MCF 10A (cell line): Measurements from ENCODE around the gene GPR84. TPM values are rescaled to one million over a fixed set of nuclear protein-coding genes. Genes with fewer than 3 reads are reported as not detected.

ENCODE experiments used
- Bru-seq: library from RNA; stranded (reverse); fragments of 400-500 nt; gene quantifications from one replicate; lab custom pipeline; 2021; lab: Mats Ljungman, UMichigan
- BruChase-seq, 2 experiments: library from RNA; stranded (reverse); fragments of 400-500 nt; gene quantifications; one replicate each; lab custom pipeline; 2021; lab: Mats Ljungman, UMichigan
- BruUV-seq: library from RNA; stranded (reverse); fragments of 400-500 nt; replicated peaks from 2 replicates; lab custom pipeline; 2021; lab: Mats Ljungman, UMichigan
- CTCF ChIA-PET: fragments of 300-600 bp; sonication (Branson Sonifier 250); formaldehyde crosslinking; extraction: SDS; loops from one replicate; lab custom pipeline; 2021; ENCODE audit warnings: antibody characterized with exemption, inconsistent platforms; lab: Yijun Ruan, JAX
- POLR2A ChIA-PET: fragments of 300-600, 350-650 bp; sonication (Branson Sonifier 250); formaldehyde crosslinking; extraction: SDS; loops from one replicate; lab custom pipeline; 2020; ENCODE audit warnings: antibody characterized with exemption, inconsistent platforms; lab: Yijun Ruan, JAX
- DNase-seq: peaks from one replicate; pipeline ENCODE4 v3.0.0-alpha.2; 2018; ENCODE audit not compliant: unreplicated experiment
- H3K27ac Mint-ChIP-seq: one replicate; pipeline ENCODE4 v1.8.0; 2022; ENCODE audit warnings: mild to moderate bottlenecking, low read depth, mixed read lengths; ENCODE audit not compliant: unreplicated experiment
- H3K27me3 Mint-ChIP-seq: one replicate; pipeline ENCODE4 v1.8.0; 2022; ENCODE audit warnings: mixed read lengths; ENCODE audit not compliant: insufficient read depth, unreplicated experiment
- H3K36me3 Mint-ChIP-seq: one replicate; pipeline ENCODE4 v1.8.0; 2022; ENCODE audit warnings: mild to moderate bottlenecking, moderate library complexity, mixed read lengths; ENCODE audit not compliant: insufficient read depth, unreplicated experiment
- H3K4me1 Mint-ChIP-seq: one replicate; pipeline ENCODE4 v1.8.0; 2022; ENCODE audit warnings: mixed read lengths; ENCODE audit not compliant: insufficient read depth, unreplicated experiment
- H3K4me3 Mint-ChIP-seq: one replicate; pipeline ENCODE4 v1.8.0; 2022; ENCODE audit warnings: mild to moderate bottlenecking, moderate library complexity, mixed read lengths; ENCODE audit not compliant: unreplicated experiment
- H3K9me3 Mint-ChIP-seq: one replicate; pipeline ENCODE4 v1.8.0; 2022; ENCODE audit warnings: mixed read lengths; ENCODE audit not compliant: unreplicated experiment
- CTCF ChIP-seq: fragments of 200-600 bp; IDR thresholded peaks from one replicate; pipeline ENCODE4 v1.8.0; 2022; ENCODE audit warnings: antibody characterized with exemption, mild to moderate bottlenecking; ENCODE audit not compliant: unreplicated experiment
- intact Hi-C: fragments of 100-400 bp; cut with micrococcal nuclease; formaldehyde crosslinking; loops from 2 replicates; pipeline ENCODE4 v1.14.1; 2022
- long read RNA-seq: library from polyadenylated mRNA; stranded (forward); transcript quantifications from one replicate; pipeline ENCODE4 v2.0.0, GENCODE V29; 2022
- total RNA-seq: library from RNA; stranded (reverse); gene quantifications from 2 replicates; pipeline ENCODE4 v1.2.3, GENCODE V29; 2022

GPR84 gene
- total RNA-seq (0.17 TPM in 1 of 2 replicates, not detected in the other), Bru-seq, nascent RNA (percentile 26 among the genes with signal in this experiment), BruChase-seq, experiment 1, labeled RNA remaining after a 6-hour chase (percentile 47 among the genes with signal in this experiment), BruChase-seq, experiment 2, labeled RNA remaining after a 2-hour chase (percentile 32 among the genes with signal in this experiment)
- long read RNA-seq: 0 reads

- Mint-ChIP-seq H3K27me3 (no peaks in the 10 kb centered on the region), H3K36me3 (no peaks in the 10 kb centered on the region), H3K27ac (no peak within 1 kb of the TSS), H3K4me3 (no peak within 1 kb of the TSS), H3K9me3 (no peaks in the 10 kb centered on the region), H3K4me1 (peaks cover 19% of the 10 kb centered on the region)
- CTCF ChIA-PET: no interaction called here
- DNase-seq: no peak
- TF ChIP-seq CTCF: no peak
- POLR2A ChIA-PET: no interaction called here
- intact Hi-C loops: loop anchor here (10.0 kb wide), 1 partner anchor 360 kb away; the partner anchor contains the start of genes HOXC8 and HOXC9
- BruUV-seq: no TSS peak
These were observed at the start of gene GPR84 for GRCh38 chr12:54364413-54364812. Gene GPR84, minus strand, starts transcription at chr12:54364486. Its CDS starts 635 bp downstream, at chr12:54363851.

GRCh38 chr12:54413284-54414190, 49.3 kb upstream of the GPR84 start:
- intact Hi-C loops: no loop called here
- ChIA-PET POLR2A (interaction anchor here (11.6 kb wide), 1 partner anchor 17 kb away, joined by 108 read pairs; no protein-coding TSS in a partner anchor), CTCF (interaction anchor here (0.6 to 14.2 kb wide), 9 partner anchors 12 to 184 kb away, joined by 3 to 316 read pairs (median 4); no protein-coding TSS in a partner anchor)
- Mint-ChIP-seq H3K27me3 (no peaks in the 10 kb centered on the region), H3K4me1 (peaks cover 48% of the 10 kb centered on the region), H3K27ac (peak overlapping the region; percentile 94), H3K9me3 (no peaks in the 10 kb centered on the region), H3K36me3 (peaks cover 36% of the 10 kb centered on the region), H3K4me3 (peak overlapping the region; percentile 10)
- TF ChIP-seq CTCF: no peak
- DNase-seq: no peak
- BruUV-seq: no TSS peak

- BruUV-seq: no TSS peak
- ChIA-PET CTCF (interaction anchor here (1.1 to 14.2 kb wide), 5 partner anchors 12 to 33 kb away, joined by 3 to 316 read pairs (median 21); no protein-coding TSS in a partner anchor), POLR2A (interaction anchor here (1.2 to 11.6 kb wide), 3 partner anchors 13 to 20 kb away, joined by 3 to 108 read pairs (median 7); no protein-coding TSS in a partner anchor)
- peaks cover 44% of the 10 kb centered on the region for H3K36me3 Mint-ChIP-seq
- H3K27ac Mint-ChIP-seq: peak overlapping the region; percentile 94
- H3K4me1 Mint-ChIP-seq: peaks cover 48% of the 10 kb centered on the region
- no peak for TF ChIP-seq CTCF
- peak overlapping the region; percentile 10 for H3K4me3 Mint-ChIP-seq
- intact Hi-C loops: no loop called here
- H3K27me3 Mint-ChIP-seq: no peaks in the 10 kb centered on the region
- DNase-seq: no peak
- no peaks in the 10 kb centered on the region for H3K9me3 Mint-ChIP-seq
These were observed 48.5 kb upstream of the GPR84 start for GRCh38 chr12:54412786-54413185.
